GM19351 (cell line): ENCODE results near the gene PTPRCAP.
"Not testable (repeated sequence)": the region's sequence is repeated elsewhere in the genome, so short reads cannot be mapped to it uniquely, and the experiment has no call there.

Source experiments
- ATAC-seq: cut with Tn5 transposase; IDR thresholded peaks from one replicate; pipeline ENCODE4 v1.9.1; 2021; ENCODE audit warnings: mild to moderate bottlenecking, moderate library complexity; ENCODE audit not compliant: unreplicated experiment

PTPRCAP gene

GRCh38 chr11:67410984-67411784 lies 26.3 kb downstream of the PTPRCAP start:
- ATAC-seq: no peak

- ATAC-seq: no peak
Measured at GRCh38 chr11:67410369-67410831, 27.1 kb downstream of the PTPRCAP start.

GRCh38 chr11:67409781-67410368 lies 27.6 kb downstream of the PTPRCAP start:
- no peak for ATAC-seq

GRCh38 chr11:67409261-67409666 lies 28.2 kb downstream of the PTPRCAP start:
- ATAC-seq: peak; percentile 52

GRCh38 chr11:67408437-67409200 lies 28.9 kb downstream of the PTPRCAP start:
- ATAC-seq: no peak

GRCh38 chr11:67407688-67408163 lies 29.8 kb downstream of the PTPRCAP start:
- ATAC-seq: no peak

GRCh38 chr11:67406969-67407687 lies 30.4 kb downstream of the PTPRCAP start:
- ATAC-seq: no peak

GRCh38 chr11:67406420-67406968 lies 31.0 kb downstream of the PTPRCAP start:
- no peak for ATAC-seq

- ATAC-seq: no peak
Measured at GRCh38 chr11:67405688-67406339, 31.7 kb downstream of the PTPRCAP start.

- no peak for ATAC-seq
Measured at GRCh38 chr11:67405196-67405567, 32.3 kb downstream of the PTPRCAP start.

GRCh38 chr11:67404515-67405195 lies 32.8 kb downstream of the PTPRCAP start:
- ATAC-seq: no peak

GRCh38 chr11:67403085-67403484 lies 34.4 kb downstream of the PTPRCAP start:
- ATAC-seq: not testable (repeated sequence)

GRCh38 chr11:67402192-67402839 lies 35.2 kb downstream of the PTPRCAP start:
- not testable (repeated sequence) for ATAC-seq

GRCh38 chr11:67401495-67402191 lies 35.8 kb downstream of the PTPRCAP start, which contains the start of gene PPP1CA:
TSS of gene PPP1CA (minus strand) at chr11:67401858. CDS start at chr11:67401782, 76 bp downstream.
- ATAC-seq: peak; percentile 55

- peak; percentile 13 for ATAC-seq
Measured at GRCh38 chr11:67400942-67401494, 36.5 kb downstream of the PTPRCAP start.

GRCh38 chr11:67400251-67400941 lies 37.1 kb downstream of the PTPRCAP start:
- ATAC-seq: no peak
